OCI-LY1 (cell line): ENCODE data around the gene CAPN3.

Experiments used
- CTCF ChIP-seq: fragments of 200-600 bp; sonication (generic), shearing (Covaris generic); IDR thresholded peaks from 2 replicates; pipeline ENCODE4 v1.5.1; 2017; ENCODE audit warnings: mild to moderate bottlenecking, antibody characterized with exemption, low read length, moderate library complexity, mixed read lengths
- EZH2 ChIP-seq: fragments of 200-600 bp; sonication (generic), shearing (Covaris generic); IDR thresholded peaks from 2 replicates; pipeline ENCODE4 v1.8.0; 2017; ENCODE audit warnings: borderline replicate concordance, mixed run types, mild to moderate bottlenecking, antibody characterized with exemption, low read length, moderate library complexity, mixed read lengths

DNA sequence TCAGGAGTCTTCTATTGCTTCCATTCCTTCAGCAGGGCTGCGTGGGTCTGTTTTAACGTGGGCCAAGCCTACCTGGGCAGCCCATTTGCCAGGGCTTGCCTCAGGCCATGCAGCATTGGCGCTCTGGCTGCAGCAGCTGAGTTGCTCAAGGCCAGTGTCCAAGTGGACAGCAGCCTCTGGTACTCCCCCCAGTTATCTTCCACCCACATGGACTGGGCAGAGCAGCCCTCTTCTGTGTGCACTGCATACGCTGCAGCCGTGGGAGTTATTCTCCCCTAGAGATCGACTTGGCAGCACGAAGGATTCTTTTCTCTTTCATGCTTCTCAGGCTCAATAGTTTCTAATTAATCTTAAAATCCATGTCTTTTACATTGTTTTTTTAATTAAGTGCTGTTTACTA is 6.9 kb upstream of the CAPN3 start:
- TF ChIP-seq CTCF (no peak), EZH2 (no peak)
